ENCODE data around the gene MRPL17. TPM values are rescaled to one million over a fixed set of nuclear protein-coding genes. Genes with fewer than 3 reads are reported as not detected.

Gene MRPL17
- total RNA-seq, 1 experiment from 2014 or later, result 77.1 TPM

GRCh38 chr11:6646576-6646917, 36.6 kb downstream of the MRPL17 start (continued):
- no peak for TF ChIP-seq AFF4 (CRISPR knock-in tag; IDR thresholded peaks at IDR 0.05; ENCODE audit: borderline replicate concordance)
- no peak for TF ChIP-seq ZBTB43 (CRISPR knock-in tag; IDR thresholded peaks at IDR 0.05)
- no peak for TF ChIP-seq ZNF232 (CRISPR knock-in tag; IDR thresholded peaks at IDR 0.05)
- TF ChIP-seq CREB1 (CRISPR knock-in tag; IDR thresholded peaks at IDR 0.05), result no peak
- TF ChIP-seq ZNF512 (CRISPR knock-in tag; IDR thresholded peaks at IDR 0.05; ENCODE audit: borderline replicate concordance), result no peak

GRCh38 chr11:6646071-6646470, 37.1 kb downstream of the MRPL17 start:
- DNase-seq (ENCODE audit: low spot score) (no peak), ATAC-seq (no peak)
- Mint-ChIP-seq H3K27me3 (ENCODE audit: low read depth) (no peaks in the 10 kb centered on the region), H3K36me3 (no peaks in the 10 kb centered on the region), H3K9me3 (no peaks in the 10 kb centered on the region), H3K27ac (no peak overlapping the region), H3K4me3 (no peak overlapping the region), H3K4me1 (no peaks in the 10 kb centered on the region)
- POLR2A ChIA-PET, result no interaction called here
- CTCF ChIA-PET, result interaction anchor here (0.6 to 1.6 kb wide), 2 partner anchors 34 to 57 kb away, joined by 3 to 4 read pairs; partner anchors contain the start of gene TAF10
- TF ChIP-seq ZNF532 (CRISPR knock-in tag; IDR thresholded peaks at IDR 0.05; ENCODE audit: borderline replicate concordance) (no peak), GRHL2 (CRISPR knock-in tag; IDR thresholded peaks at IDR 0.05; ENCODE audit: insufficient replicate concordance, severe bottlenecking) (no peak), ATF1 (CRISPR knock-in tag; IDR thresholded peaks at IDR 0.05) (no peak), CDX4 (CRISPR knock-in tag; IDR thresholded peaks at IDR 0.05; ENCODE audit: borderline replicate concordance) (no peak), HMGA2 (CRISPR knock-in tag; IDR thresholded peaks at IDR 0.05) (no peak), NR1H2 (CRISPR knock-in tag; IDR thresholded peaks at IDR 0.05) (no peak), CBFB (CRISPR knock-in tag; IDR thresholded peaks at IDR 0.05; ENCODE audit: low read depth) (no peak), USF2 (CRISPR knock-in tag; IDR thresholded peaks at IDR 0.05) (no peak), KAT7 (CRISPR knock-in tag; IDR thresholded peaks at IDR 0.05; ENCODE audit: borderline replicate concordance) (no peak), NFE2L1 (CRISPR knock-in tag; IDR thresholded peaks at IDR 0.05) (no peak), AFF4 (CRISPR knock-in tag; IDR thresholded peaks at IDR 0.05; ENCODE audit: borderline replicate concordance) (no peak), MLX (CRISPR knock-in tag; IDR thresholded peaks at IDR 0.05) (no peak)
